Colon (tissue), 2 donors: ENCODE data around the gene TBC1D25.

Source experiments
- FAIRE-seq: peaks from 2 replicates; lab custom pipeline; 2012; peaks lifted over from hg19 to GRCh38; lab: Jason Lieb, UNC
- donor health status: control.
- donor health status: control.

Gene TBC1D25

GRCh38 chrX:48560056-48560455 lies 20.5 kb downstream of the TBC1D25 start:
- no peak for FAIRE-seq

DNA sequence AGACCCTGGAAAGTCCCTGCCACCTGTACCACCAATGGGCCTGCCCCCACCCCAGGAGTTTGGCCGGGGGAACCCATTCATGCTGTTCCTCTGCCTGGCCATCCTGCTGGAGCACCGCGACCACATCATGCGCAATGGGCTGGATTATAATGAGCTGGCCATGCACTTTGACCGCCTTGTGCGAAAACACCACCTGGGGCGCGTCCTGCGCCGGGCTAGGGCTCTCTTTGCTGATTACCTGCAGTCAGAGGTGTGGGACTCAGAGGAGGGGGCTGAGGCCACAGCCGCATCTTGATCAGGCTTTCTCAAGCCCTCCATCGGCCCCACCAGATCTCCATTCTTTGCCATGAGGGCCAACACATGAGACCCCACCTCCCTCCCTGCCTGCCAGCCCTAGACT lies 21.2 kb downstream of the TBC1D25 start:
- FAIRE-seq = no peak

DNA sequence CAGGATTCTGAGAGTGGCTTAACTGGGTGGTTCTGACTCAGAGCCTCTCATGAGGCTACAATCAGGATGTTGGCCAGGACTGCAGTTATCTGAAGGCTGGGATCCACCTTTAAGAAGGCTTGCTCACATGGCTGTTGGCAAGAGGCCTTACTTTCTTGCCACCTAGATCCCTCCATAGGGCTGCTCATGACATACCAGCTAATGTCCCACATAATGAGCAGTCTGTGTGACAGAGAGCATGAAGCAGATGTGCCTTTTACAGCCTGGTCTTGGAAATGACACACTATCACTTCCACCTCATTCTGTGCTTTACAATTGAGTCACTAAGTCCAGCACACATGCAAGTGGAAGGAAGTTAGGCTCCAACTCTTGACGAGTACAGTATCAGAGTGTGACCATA lies 30.4 kb downstream of the TBC1D25 start:
- FAIRE-seq = no peak

DNA sequence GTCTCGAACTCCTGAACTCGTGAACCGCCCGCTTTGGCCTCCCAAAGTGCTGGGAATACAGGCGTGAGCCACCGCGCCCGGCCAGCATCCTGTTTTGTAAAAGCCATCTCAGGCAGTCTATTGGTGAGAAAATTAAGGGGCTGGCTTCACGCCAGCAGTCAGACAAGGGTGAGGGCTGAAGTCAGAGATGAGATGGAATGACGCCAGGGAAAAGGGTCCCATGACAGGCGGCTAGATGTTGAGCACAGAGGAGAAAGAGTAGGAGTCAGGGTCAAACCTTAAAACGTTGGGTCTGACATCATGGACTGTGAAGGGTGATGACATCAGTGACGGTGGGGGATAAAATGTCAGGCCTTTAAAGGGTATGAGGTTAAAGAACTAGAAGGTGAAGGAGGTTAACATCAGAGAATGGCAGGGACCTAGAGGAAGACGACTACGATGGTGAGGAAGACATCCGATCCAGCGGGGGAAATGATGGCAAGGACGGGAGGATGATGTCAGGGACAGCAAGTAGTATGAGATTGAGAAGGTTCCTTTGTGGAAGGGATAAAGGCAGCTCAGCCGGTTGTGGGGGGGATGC lies 34.3 kb downstream of the TBC1D25 start:
- FAIRE-seq = no peak

DNA sequence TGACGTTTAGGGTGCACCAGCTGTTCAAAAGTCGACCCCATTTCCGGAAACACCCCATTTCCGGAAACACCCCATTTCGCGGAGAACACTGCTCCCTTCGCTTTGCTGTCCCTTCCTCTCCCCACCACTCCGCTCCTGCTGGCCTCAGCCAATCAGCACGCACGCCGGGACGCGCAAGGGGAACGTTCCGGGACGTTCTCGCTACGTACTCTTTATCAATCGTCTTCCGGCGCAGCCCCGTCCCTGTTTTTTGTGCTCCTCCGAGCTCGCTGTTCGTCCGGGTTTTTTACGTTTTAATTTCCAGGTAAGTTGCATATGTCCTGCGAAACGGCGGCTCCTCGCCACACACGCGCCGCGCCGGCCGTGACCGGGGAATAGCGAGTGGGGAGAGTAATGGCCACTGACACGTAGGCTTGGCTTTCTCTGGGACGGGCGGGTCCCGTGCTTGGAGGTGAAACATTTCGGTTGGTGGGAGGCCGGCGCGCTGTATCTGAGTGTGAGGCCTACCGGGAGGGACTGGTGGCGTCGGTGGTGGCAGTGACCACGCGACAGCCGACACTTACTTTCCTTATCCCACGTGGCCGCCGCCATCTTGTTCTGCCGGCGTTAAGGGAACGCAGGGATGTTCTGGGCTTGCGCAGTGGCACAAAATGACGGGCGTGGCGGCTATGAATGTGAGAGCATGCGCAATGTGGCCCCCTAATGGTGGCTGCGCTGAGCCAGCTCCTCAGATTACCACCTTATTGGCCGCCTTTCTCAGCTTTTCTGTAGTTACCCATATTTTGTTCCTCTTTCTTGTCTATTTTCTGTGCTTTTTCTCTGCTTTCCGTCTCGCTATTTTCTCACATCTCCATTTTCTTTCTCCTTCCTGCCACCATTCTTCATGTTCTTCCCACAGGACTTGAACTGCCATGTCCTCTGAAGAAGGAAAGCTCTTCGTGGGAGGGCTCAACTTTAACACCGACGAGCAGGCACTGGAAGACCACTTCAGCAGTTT lies 35.1 kb downstream of the TBC1D25 start, which contains the start of gene RBM3:
Gene RBM3 (plus strand): TSS at position 215 of the 997 bp plus-strand sequence. CDS start 697 bp downstream, at position 912.
- FAIRE-seq = no peak

DNA sequence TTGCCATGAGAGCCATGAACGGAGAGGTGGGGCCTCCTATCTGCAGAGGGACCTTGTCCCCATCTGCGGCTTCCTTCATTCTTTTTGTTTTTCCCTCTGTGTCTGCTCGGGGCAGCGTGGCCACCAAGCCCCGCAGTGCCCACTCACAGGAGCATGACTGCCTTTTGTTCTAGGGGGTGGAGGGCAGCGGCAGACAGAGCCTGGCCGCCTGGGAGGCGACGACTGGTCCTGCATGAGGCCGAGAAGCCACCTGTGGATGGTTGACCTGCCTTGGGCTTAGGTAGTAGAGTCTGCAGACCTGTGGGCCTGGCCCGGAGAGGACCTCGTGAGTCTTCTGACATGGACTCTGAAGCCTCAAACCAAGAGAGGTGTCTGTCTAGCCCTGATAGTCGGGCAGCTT lies 36.1 kb downstream of the TBC1D25 start:
- FAIRE-seq = no peak

GRCh38 chrX:48576108-48576507 lies 36.6 kb downstream of the TBC1D25 start:
- no peak for FAIRE-seq

- no peak for FAIRE-seq
Observed at GRCh38 chrX:48578661-48579128, 39.2 kb downstream of the TBC1D25 start.

DNA sequence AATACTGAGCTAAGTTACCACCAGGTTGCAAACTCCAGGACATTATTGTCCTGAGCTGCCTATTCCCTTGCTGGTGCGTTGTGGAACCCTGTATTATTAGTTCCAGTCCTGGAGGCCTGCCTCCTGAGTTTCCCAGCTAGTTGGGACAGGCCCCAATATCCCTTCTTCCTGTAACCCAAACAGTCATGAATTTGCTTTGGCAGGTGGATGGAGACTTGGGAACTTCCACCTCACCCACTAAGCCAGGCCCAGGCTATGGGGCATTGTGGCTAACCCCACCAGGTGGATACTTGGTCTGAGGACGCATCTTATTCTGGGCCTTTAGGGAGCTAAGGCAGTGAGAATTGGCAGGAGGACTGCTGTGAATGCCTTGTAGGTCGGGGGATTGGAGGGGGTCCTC lies 39.7 kb downstream of the TBC1D25 start:
- FAIRE-seq = no peak

GRCh38 chrX:48580662-48581061 lies 41.1 kb downstream of the TBC1D25 start:
- no peak for FAIRE-seq

- no peak for FAIRE-seq
Observed at GRCh38 chrX:48584698-48585097, 45.2 kb downstream of the TBC1D25 start.

DNA sequence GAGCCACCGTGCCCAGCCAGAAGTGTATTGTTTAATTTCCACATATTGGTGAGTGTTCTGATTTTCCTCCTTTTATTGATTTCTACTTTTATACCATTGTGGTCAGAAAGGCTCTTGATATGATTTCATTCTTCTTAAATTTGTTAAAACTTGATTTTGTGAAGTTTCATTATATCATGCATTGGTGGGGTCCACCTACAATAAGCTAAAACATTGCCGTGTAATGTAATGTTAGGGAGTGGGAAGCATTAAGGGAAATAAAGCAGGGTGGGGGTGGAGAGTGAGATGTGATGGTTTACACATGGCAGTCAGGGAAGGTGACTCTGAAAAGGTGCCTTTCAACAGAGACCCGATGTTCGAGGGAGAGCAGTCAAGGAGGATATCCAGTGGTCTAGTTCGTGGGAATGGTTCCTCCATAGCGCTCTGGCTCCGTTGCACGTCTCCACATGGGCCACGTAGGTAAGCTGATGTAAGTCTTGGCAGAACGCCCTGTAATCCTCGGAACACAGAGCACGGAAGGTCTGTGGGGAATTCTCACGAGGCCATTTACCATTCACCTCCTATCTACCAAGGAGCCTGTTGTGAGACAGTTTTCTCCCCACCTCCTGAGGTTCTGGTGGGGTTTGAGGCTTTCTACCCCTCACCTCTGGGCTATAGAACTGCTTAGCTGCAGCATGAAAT lies 50.1 kb downstream of the TBC1D25 start:
- FAIRE-seq = no peak

- FAIRE-seq = no peak
Observed at GRCh38 chrX:48590203-48591103, 50.9 kb downstream of the TBC1D25 start.

GRCh38 chrX:48591255-48591791 lies 51.8 kb downstream of the TBC1D25 start:
- no peak for FAIRE-seq

DNA sequence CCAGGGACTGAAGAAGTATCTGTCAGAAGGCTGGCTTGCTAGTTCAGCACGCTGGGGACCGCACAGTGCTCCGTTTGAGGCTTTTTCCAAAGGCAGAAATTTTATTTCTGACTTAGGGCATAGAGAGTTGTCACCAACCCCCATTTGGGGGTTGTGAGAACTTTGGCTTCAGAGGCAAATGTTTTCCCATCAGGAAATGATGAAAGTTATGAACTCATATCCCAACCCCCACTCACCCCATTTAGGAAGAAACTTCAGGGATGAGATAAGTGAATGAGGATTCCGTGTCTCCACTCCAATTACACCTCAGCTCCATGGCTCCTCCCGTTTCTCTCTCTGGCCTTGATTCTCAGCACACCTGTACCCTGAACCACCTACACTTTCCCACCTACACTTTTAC lies 53.5 kb downstream of the TBC1D25 start:
- FAIRE-seq = no peak

DNA sequence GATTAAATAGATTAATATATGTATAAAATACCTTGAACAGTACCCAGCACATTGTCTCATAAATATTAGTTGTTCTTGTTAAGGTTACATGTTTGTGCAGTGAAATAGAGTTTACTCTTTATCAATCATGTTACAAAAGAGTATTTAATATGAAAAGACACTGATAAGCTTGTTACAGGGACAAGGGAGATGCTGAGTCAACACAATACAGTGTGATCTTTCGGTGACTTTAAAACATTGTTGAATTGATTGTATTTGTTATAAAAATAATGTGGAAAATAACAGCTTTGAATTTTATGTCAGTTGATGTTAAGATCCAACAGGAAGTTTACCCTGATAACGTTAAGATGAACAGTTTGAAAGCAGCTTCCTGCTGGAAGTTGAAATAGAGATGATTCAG lies 56.4 kb downstream of the TBC1D25 start:
- no peak for FAIRE-seq

DNA sequence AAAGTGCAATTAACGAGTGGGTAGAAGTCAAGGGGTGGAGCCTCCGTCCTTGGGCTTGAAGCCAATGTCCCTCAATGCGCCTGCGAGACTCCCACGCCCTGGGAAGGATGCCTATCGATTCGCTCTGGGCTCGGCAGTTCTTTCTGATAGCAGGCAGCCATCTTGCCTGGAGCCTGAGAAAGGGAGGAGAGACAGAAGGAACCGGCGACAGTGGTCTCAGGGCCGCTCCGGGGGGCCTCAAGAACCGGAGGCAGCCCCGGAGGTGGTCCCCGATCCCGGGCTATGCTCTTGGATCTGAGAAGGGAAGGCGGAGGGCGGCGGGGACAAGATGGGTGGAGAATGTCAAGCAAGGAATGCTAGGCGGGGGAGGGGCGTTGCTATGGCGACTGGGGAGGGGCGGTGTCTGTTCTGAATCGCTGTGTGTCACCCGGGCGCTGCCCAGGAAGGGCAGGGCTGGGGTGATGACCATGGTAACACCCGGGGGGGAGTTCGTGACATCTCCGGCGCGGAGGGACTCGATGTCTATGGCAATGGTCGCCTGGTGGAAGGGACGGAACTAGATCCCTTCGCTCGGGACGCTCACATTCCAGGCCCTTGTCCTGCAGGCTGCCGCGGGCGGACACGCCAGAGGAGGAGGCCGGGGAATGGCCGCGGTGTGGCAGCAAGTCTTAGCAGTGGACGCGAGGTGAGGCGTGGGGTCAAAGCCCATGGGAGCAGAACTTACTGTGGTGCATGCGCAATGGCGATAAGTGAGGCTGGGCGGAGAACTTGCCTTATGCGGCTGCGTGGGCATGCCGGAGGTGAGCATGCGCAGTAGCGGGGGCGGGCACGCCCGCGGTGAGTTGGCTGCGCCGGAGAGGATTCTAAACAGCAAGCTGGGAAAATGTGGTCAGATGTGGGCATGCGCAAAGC lies 58.1 kb downstream of the TBC1D25 start, which contains the start of gene WDR13:
Gene WDR13 (plus strand): TSS at position 140 of the 912 bp plus-strand sequence. CDS start 505 bp downstream, at position 645.
- peak; percentile 75 for FAIRE-seq

GRCh38 chrX:48598614-48599013 lies 59.1 kb downstream of the TBC1D25 start:
- FAIRE-seq = no peak

DNA sequence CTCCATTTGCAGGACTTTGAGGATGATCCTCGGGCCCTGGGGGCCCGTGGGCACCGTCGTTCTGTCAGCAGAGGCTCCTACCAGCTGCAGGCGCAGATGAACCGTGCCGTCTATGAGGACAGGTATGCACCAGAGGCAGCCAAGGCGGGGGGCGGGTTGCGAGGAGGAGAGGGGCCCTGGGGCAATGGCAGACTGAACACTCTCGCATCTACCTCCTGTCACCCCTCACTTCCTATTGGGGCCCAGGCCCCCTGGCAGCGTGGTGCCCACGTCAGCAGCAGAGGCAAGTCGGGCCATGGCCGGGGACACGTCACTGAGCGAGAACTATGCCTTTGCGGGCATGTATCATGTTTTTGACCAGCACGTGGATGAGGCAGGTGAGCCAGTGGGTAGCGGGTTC lies 59.8 kb downstream of the TBC1D25 start:
- FAIRE-seq = no peak

GRCh38 chrX:48600226-48600625 lies 60.7 kb downstream of the TBC1D25 start:
- no peak for FAIRE-seq
